GM18507 (cell line): ENCODE results near the gene SYNE2.

Source experiments
- DNase-seq: peaks from one replicate; pipeline ENCODE4 v3.0.0; 2011; ENCODE audit warnings: low read depth; ENCODE audit not compliant: insufficient read length; ENCODE audit errors: extremely low spot score
- FAIRE-seq: peaks from 2 replicates; lab custom pipeline; 2011; peaks lifted over from hg19 to GRCh38; lab: Jason Lieb, UNC

SYNE2 gene

GRCh38 chr14:63949696-63950095 lies 96.9 kb downstream of the SYNE2 start:
- DNase-seq (no peak), FAIRE-seq (no peak)

- DNase-seq (no peak), FAIRE-seq (no peak)
These were observed 98.2 kb downstream of the SYNE2 start for GRCh38 chr14:63951021-63951420.

- no peak for DNase-seq
- FAIRE-seq = no peak
These were observed 98.6 kb downstream of the SYNE2 start for GRCh38 chr14:63951429-63951828.

- FAIRE-seq (no peak), DNase-seq (no peak)
These were observed 99.5 kb downstream of the SYNE2 start for GRCh38 chr14:63952053-63952932.

GRCh38 chr14:63952933-63953437 lies 100.2 kb downstream of the SYNE2 start:
- DNase-seq (no peak), FAIRE-seq (no peak)

GRCh38 chr14:63956326-63956725 lies 103.5 kb downstream of the SYNE2 start:
- FAIRE-seq (no peak), DNase-seq (no peak)

GRCh38 chr14:63960926-63961567 lies 108.2 kb downstream of the SYNE2 start:
- no peak for DNase-seq
- no peak for FAIRE-seq

GRCh38 chr14:63962906-63963305 lies 110.1 kb downstream of the SYNE2 start:
- DNase-seq (no peak), FAIRE-seq (no peak)

GRCh38 chr14:63963439-63963838 lies 110.6 kb downstream of the SYNE2 start:
- FAIRE-seq = no peak
- no peak for DNase-seq

- DNase-seq (no peak), FAIRE-seq (no peak)
These were observed 111.3 kb downstream of the SYNE2 start for GRCh38 chr14:63964113-63964512.

- DNase-seq = no peak
- FAIRE-seq = no peak
These were observed 113.6 kb downstream of the SYNE2 start for GRCh38 chr14:63966407-63966806.

- DNase-seq (no peak), FAIRE-seq (peak; percentile 79)
These were observed 119.6 kb downstream of the SYNE2 start for GRCh38 chr14:63972323-63972932.

- DNase-seq (no peak), FAIRE-seq (no peak)
These were observed 121.4 kb downstream of the SYNE2 start for GRCh38 chr14:63974176-63974575.

GRCh38 chr14:63981569-63981968 lies 128.8 kb downstream of the SYNE2 start:
- peak; percentile 73 for FAIRE-seq
- no peak for DNase-seq

- DNase-seq (no peak), FAIRE-seq (no peak)
These were observed 129.4 kb downstream of the SYNE2 start for GRCh38 chr14:63982156-63982555.

GRCh38 chr14:63982629-63983028 lies 129.8 kb downstream of the SYNE2 start:
- DNase-seq = no peak
- FAIRE-seq = no peak

- FAIRE-seq = no peak
- DNase-seq = no peak
These were observed 134.2 kb downstream of the SYNE2 start for GRCh38 chr14:63986789-63987533.

GRCh38 chr14:63988579-63988978 lies 135.8 kb downstream of the SYNE2 start:
- peak; percentile 41 for FAIRE-seq
- DNase-seq = no peak

GRCh38 chr14:63991833-63992232 lies 139.0 kb downstream of the SYNE2 start:
- FAIRE-seq (peak; percentile 51), DNase-seq (no peak)

GRCh38 chr14:63992858-63993257 lies 140.1 kb downstream of the SYNE2 start:
- no peak for FAIRE-seq

More at GRCh38 chr14:63992858-63993257, 140.1 kb downstream of the SYNE2 start:
- DNase-seq = no peak
